CD4-positive, alpha-beta T cell (primary cell): Measurements from ENCODE around the gene DCPS. TPM values are rescaled to one million over a fixed set of nuclear protein-coding genes. Genes with fewer than 3 reads are reported as not detected.

Experiments
- ATAC-seq: fragments of 200-7000 bp; cut with Tn5 transposase; one replicate; pipeline ENCODE4 v1.10.0; 2022; ENCODE audit warnings: mild to moderate bottlenecking; ENCODE audit not compliant: poor library complexity
- CTCF ChIA-PET: fragments of 350-600 bp; sonication (Branson Sonifier 250); formaldehyde crosslinking; loops from one replicate; lab custom pipeline; 2021; ENCODE audit warnings: antibody characterized with exemption, inconsistent platforms; lab: Charles Lee
- POLR2A ChIA-PET: fragments of 350-600 bp; sonication (Branson Sonifier 250); formaldehyde crosslinking; loops from one replicate; lab custom pipeline; 2021; ENCODE audit warnings: antibody characterized with exemption, inconsistent platforms; lab: Charles Lee
- DNase-seq, 14 experiments: peaks; one replicate each; pipeline ENCODE4 v3.0.0-alpha.2; 2013 to 2020; ENCODE audit warnings: mixed read lengths in 2 of 14
- H3K27ac ChIP-seq, 2 donors: one replicate each; pipeline versions ENCODE4 v1.5.1 to v1.7.0; 2013; ENCODE audit warnings: low read length in 2 of 2, low read depth in 1 of 2, mild to moderate bottlenecking in 1 of 2
- H3K27me3 ChIP-seq, 2 experiments: 1 replicate in 1 of 2; 2 replicates in 1 of 2; pipeline versions ENCODE4 v1.6.1 to v1.7.0; 2013; ENCODE audit warnings: low read length in 2 of 2, control low read depth in 1 of 2, mild to moderate bottlenecking in 1 of 2, moderate library complexity in 1 of 2; ENCODE audit not compliant: insufficient read depth in 2 of 2, control insufficient read depth in 1 of 2
- H3K36me3 ChIP-seq: one replicate; pipeline ENCODE4 v1.6.1; 2013; ENCODE audit warnings: low read length, control low read depth; ENCODE audit not compliant: insufficient read depth
- H3K4me1 ChIP-seq: one replicate; pipeline ENCODE4 v1.6.1; 2013; ENCODE audit warnings: low read length, control low read depth; ENCODE audit not compliant: insufficient read depth
- H3K4me3 ChIP-seq: one replicate; pipeline ENCODE4 v1.5.1; 2013; ENCODE audit warnings: mild to moderate bottlenecking, low read length, moderate library complexity
- H3K9me3 ChIP-seq, 2 experiments: 1 replicate in 1 of 2; 2 replicates in 1 of 2; pipeline versions ENCODE4 v1.6.1 to v1.7.0; 2013; ENCODE audit warnings: low read length in 2 of 2, mild to moderate bottlenecking in 2 of 2, control low read depth in 1 of 2, moderate library complexity in 1 of 2; ENCODE audit not compliant: control insufficient read depth in 1 of 2, insufficient read depth in 1 of 2
- H3K27ac Mint-ChIP-seq: one replicate; pipeline ENCODE4 v1.8.0; 2020; ENCODE audit warnings: mixed read lengths
- H3K27me3 Mint-ChIP-seq: one replicate; pipeline ENCODE4 v1.8.0; 2021; ENCODE audit warnings: mixed read lengths
- H3K36me3 Mint-ChIP-seq: one replicate; pipeline ENCODE4 v1.8.0; 2021; ENCODE audit warnings: low read depth, mixed read lengths
- H3K4me1 Mint-ChIP-seq: one replicate; pipeline ENCODE4 v1.8.0; 2021; ENCODE audit warnings: low read depth, mixed read lengths
- H3K4me3 Mint-ChIP-seq: one replicate; pipeline ENCODE4 v1.8.0; 2020; ENCODE audit warnings: mild to moderate bottlenecking, mixed read lengths
- H3K9me3 Mint-ChIP-seq: one replicate; pipeline ENCODE4 v1.8.0; 2020; ENCODE audit warnings: mixed read lengths
- CTCF ChIP-seq: fragments of 200-600 bp; IDR thresholded peaks from one replicate; pipeline ENCODE4 v1.8.0; 2022; ENCODE audit warnings: antibody characterized with exemption, mild to moderate bottlenecking
- intact Hi-C, 2 experiments: fragments of 100-400 bp; cut with DNase I in 1 of 2; cut with micrococcal nuclease in 1 of 2; formaldehyde crosslinking; loops; one replicate each; pipeline versions ENCODE4 v1.15.1 to v1.9.0; 2023 to 2025; cut with DNase I, micrococcal nuclease
- total RNA-seq, 174 experiments: library from RNA in 2 of 174; stranded (reverse) in 2 of 174; gene quantifications; one replicate each; pipeline ENCODE4 v1.2.3 and lab custom pipeline; 2021 to 2026

DCPS gene
- total RNA-seq, 2 experiments from 2014 or later = 6.2 to 6.3 TPM

GRCh38 chr11:126310200-126310991 lies 6.5 kb downstream of the DCPS start:
- ChIA-PET POLR2A (interaction anchor here (1.3 kb wide), 1 partner anchor 170 kb away, joined by 3 read pairs; no protein-coding TSS in a partner anchor), CTCF (interaction anchor here (0.8 to 2.5 kb wide), 6 partner anchors 8 to 170 kb away, joined by 3 to 12 read pairs (median 6); no protein-coding TSS in a partner anchor)
- H3K9me3 Mint-ChIP-seq = no peaks in the 10 kb centered on the region
- H3K4me3 Mint-ChIP-seq = no peak overlapping the region
- ATAC-seq = peak; percentile 55
- H3K27ac Mint-ChIP-seq = peak overlapping the region; percentile 29
- H3K36me3 Mint-ChIP-seq = peaks cover 75% of the 10 kb centered on the region
- DNase-seq = peak; percentile 30 to 72 (median 45)
- peaks cover 56% of the 10 kb centered on the region for H3K36me3 ChIP-seq
- H3K9me3 ChIP-seq = no peaks in the 10 kb centered on the region
- H3K27ac ChIP-seq = no peak overlapping the region
- no peaks in the 10 kb centered on the region for H3K27me3 Mint-ChIP-seq
- TF ChIP-seq CTCF = peak; percentile 83
- intact Hi-C loops = loop anchor here (1.0 to 10.0 kb wide), 2 partner anchors 170 to 684 kb away; no protein-coding TSS in a partner anchor
- H3K4me1 ChIP-seq = peaks cover 22% of the 10 kb centered on the region
- H3K4me1 Mint-ChIP-seq = peaks cover 45% of the 10 kb centered on the region
- H3K27me3 ChIP-seq = no peaks in the 10 kb centered on the region
- no peak overlapping the region for H3K4me3 ChIP-seq

DNA sequence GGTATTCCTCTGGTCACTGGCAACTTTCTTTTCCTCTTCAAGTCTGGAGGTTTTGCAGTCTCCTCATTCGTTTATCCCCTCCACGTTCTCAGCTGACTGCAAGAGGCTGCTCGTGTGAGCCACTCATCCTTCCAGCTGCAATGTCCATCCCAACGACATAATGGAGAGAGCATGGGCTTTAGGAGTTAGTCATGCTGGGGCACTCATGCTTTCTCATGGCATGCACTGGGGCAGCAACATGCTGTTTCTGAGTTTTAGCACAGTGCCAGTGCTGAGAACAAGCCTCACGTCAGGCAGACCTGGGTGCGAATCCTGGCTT lies 7.1 kb downstream of the DCPS start:
- Histone ChIP-seq H3K4me3 (no peak overlapping the region), H3K27me3 (no peaks in the 10 kb centered on the region), H3K9me3 (no peaks in the 10 kb centered on the region), H3K27ac (no peak overlapping the region), H3K36me3 (peaks cover 56% of the 10 kb centered on the region), H3K4me1 (peaks cover 17% of the 10 kb centered on the region)
- ChIA-PET POLR2A (interaction anchor here (1.3 kb wide), 1 partner anchor 170 kb away, joined by 3 read pairs; no protein-coding TSS in a partner anchor), CTCF (interaction anchor here (0.8 to 2.5 kb wide), 6 partner anchors 8 to 170 kb away, joined by 3 to 12 read pairs (median 6); no protein-coding TSS in a partner anchor)
- Mint-ChIP-seq H3K27me3 (no peaks in the 10 kb centered on the region), H3K36me3 (peaks cover 77% of the 10 kb centered on the region), H3K4me3 (no peak overlapping the region), H3K27ac (peak overlapping the region; percentile 29), H3K4me1 (peaks cover 41% of the 10 kb centered on the region), H3K9me3 (no peaks in the 10 kb centered on the region)
- no peak for TF ChIP-seq CTCF
- no peak for ATAC-seq
- intact Hi-C loops = loop anchor here (1.0 to 10.0 kb wide), 2 partner anchors 169 to 684 kb away; no protein-coding TSS in a partner anchor
- DNase-seq = no peak

GRCh38 chr11:126311401-126312291 lies 7.8 kb downstream of the DCPS start:
- Mint-ChIP-seq H3K36me3 (peaks cover 81% of the 10 kb centered on the region), H3K27me3 (no peaks in the 10 kb centered on the region), H3K9me3 (peaks cover 4% of the 10 kb centered on the region), H3K4me1 (peaks cover 44% of the 10 kb centered on the region), H3K4me3 (no peak overlapping the region), H3K27ac (peak overlapping the region; percentile 19)
- peaks cover 10% of the 10 kb centered on the region for H3K4me1 ChIP-seq
- ChIA-PET POLR2A (no interaction called here), CTCF (interaction anchor here (0.8 to 2.5 kb wide), 3 partner anchors 7 to 39 kb away, joined by 3 to 9 read pairs (median 3); no protein-coding TSS in a partner anchor)
- no peaks in the 10 kb centered on the region for H3K9me3 ChIP-seq
- no peak for ATAC-seq
- intact Hi-C loops = loop anchor here in 1 of 2 experiments (1.0 to 10.0 kb wide), 2 partner anchors 169 to 683 kb away; no protein-coding TSS in a partner anchor
- peak in 2 of 14 experiments; percentile 17 for DNase-seq
- TF ChIP-seq CTCF = no peak
- no peak overlapping the region for H3K27ac ChIP-seq
- H3K36me3 ChIP-seq = peaks cover 55% of the 10 kb centered on the region
- no peaks in the 10 kb centered on the region for H3K27me3 ChIP-seq
- no peak overlapping the region for H3K4me3 ChIP-seq
